Lower lobe of right lung (tissue), 2 donors: ENCODE measurements around the gene DIP2B. TPM values are rescaled to one million over a fixed set of nuclear protein-coding genes. Genes with fewer than 3 reads are reported as not detected.

Experiments
- ATAC-seq, 2 donors: fragments of 200-7000 bp; cut with Tn5 transposase; one replicate each; pipeline ENCODE4 v1.9.1; 2020 to 2022; ENCODE audit warnings: mild to moderate bottlenecking in 2 of 2, moderate library complexity in 2 of 2
- DNase-seq: peaks from one replicate; pipeline ENCODE4 v3.0.0-alpha.2; 2020
- H3K27ac ChIP-seq: fragments of 200-600 bp; one replicate; pipeline ENCODE4 v1.8.0; 2022
- H3K27me3 ChIP-seq: fragments of 200-600 bp; one replicate; pipeline ENCODE4 v1.8.0; 2022; ENCODE audit warnings: low read depth
- H3K36me3 ChIP-seq: fragments of 200-600 bp; one replicate; pipeline ENCODE4 v1.8.0; 2022; ENCODE audit warnings: mild to moderate bottlenecking
- H3K4me1 ChIP-seq: fragments of 200-600 bp; one replicate; pipeline ENCODE4 v1.8.0; 2022
- H3K4me3 ChIP-seq: fragments of 200-600 bp; one replicate; pipeline ENCODE4 v1.8.0; 2022; ENCODE audit warnings: mild to moderate bottlenecking
- H3K9me3 ChIP-seq: fragments of 200-600 bp; one replicate; pipeline ENCODE4 v1.8.0; 2022
- CTCF ChIP-seq: fragments of 200-600 bp; IDR thresholded peaks from one replicate; pipeline ENCODE4 v1.8.0; 2022; ENCODE audit warnings: antibody characterized with exemption, mild to moderate bottlenecking
- intact Hi-C: fragments of 100-400 bp; cut with DNase I; formaldehyde crosslinking; loops from one replicate; pipeline ENCODE4 v1.11.0; 2022
- total RNA-seq: library from RNA; stranded (reverse); fragmentation: NEBNext Ultra II Directional; extraction: Animal tissue kit (Norgen Biotek cat#: 25700); gene quantifications from one replicate; pipeline ENCODE4 v1.2.1, GENCODE V29; 2021
- donor health status: DM: no; HTN: yes; CAD: no; lungs with severe emphysema.

DIP2B gene
- total RNA-seq, 1 donor from 2014 or later: 32.8 TPM

GRCh38 chr12:50528800-50529199 lies 24.0 kb downstream of the DIP2B start:
- H3K27me3 ChIP-seq: no peaks in the 10 kb centered on the region
- DNase-seq: no peak
- no peak for ATAC-seq
- TF ChIP-seq CTCF: no peak
- intact Hi-C loops: no loop called here
- H3K4me1 ChIP-seq: peaks cover 46% of the 10 kb centered on the region
- H3K9me3 ChIP-seq: no peaks in the 10 kb centered on the region
- no peaks in the 10 kb centered on the region for H3K36me3 ChIP-seq
- H3K4me3 ChIP-seq: no peak overlapping the region
- H3K27ac ChIP-seq: no peak overlapping the region

GRCh38 chr12:50529345-50529744 lies 24.6 kb downstream of the DIP2B start:
- Histone ChIP-seq H3K9me3 (no peaks in the 10 kb centered on the region), H3K4me3 (no peak overlapping the region), H3K27ac (no peak overlapping the region), H3K27me3 (no peaks in the 10 kb centered on the region), H3K36me3 (no peaks in the 10 kb centered on the region), H3K4me1 (peaks cover 48% of the 10 kb centered on the region)
- no peak for DNase-seq
- intact Hi-C loops: no loop called here
- no peak for TF ChIP-seq CTCF
- ATAC-seq: peak; percentile 6 to 49

GRCh38 chr12:50530532-50530931 lies 25.7 kb downstream of the DIP2B start:
- ATAC-seq: no peak
- TF ChIP-seq CTCF: no peak
- intact Hi-C loops: no loop called here
- Histone ChIP-seq H3K4me1 (peaks cover 48% of the 10 kb centered on the region), H3K4me3 (no peak overlapping the region), H3K27me3 (no peaks in the 10 kb centered on the region), H3K9me3 (no peaks in the 10 kb centered on the region), H3K36me3 (no peaks in the 10 kb centered on the region), H3K27ac (no peak overlapping the region)
- DNase-seq: no peak

- Histone ChIP-seq H3K27ac (peak overlapping the region; percentile 49), H3K4me3 (no peak overlapping the region), H3K36me3 (no peaks in the 10 kb centered on the region), H3K9me3 (no peaks in the 10 kb centered on the region), H3K4me1 (peaks cover 40% of the 10 kb centered on the region), H3K27me3 (no peaks in the 10 kb centered on the region)
- DNase-seq (no peak), ATAC-seq (no peak)
- intact Hi-C loops: no loop called here
- no peak for TF ChIP-seq CTCF
These were observed 28.4 kb downstream of the DIP2B start for GRCh38 chr12:50533203-50533584.

GRCh38 chr12:50533971-50534370 lies 29.2 kb downstream of the DIP2B start:
- intact Hi-C loops: no loop called here
- Histone ChIP-seq H3K9me3 (no peaks in the 10 kb centered on the region), H3K27me3 (no peaks in the 10 kb centered on the region), H3K27ac (no peak overlapping the region), H3K4me1 (peaks cover 37% of the 10 kb centered on the region), H3K4me3 (no peak overlapping the region), H3K36me3 (no peaks in the 10 kb centered on the region)
- TF ChIP-seq CTCF: no peak
- DNase-seq: no peak
- no peak for ATAC-seq
